ENCODE results near the gene TMEM203. TPM values are rescaled to one million over a fixed set of nuclear protein-coding genes. Genes with fewer than 3 reads are reported as not detected.

The TMEM203 gene
- total RNA-seq, 1 experiment from 2014 or later, result 36.4 TPM

DNA sequence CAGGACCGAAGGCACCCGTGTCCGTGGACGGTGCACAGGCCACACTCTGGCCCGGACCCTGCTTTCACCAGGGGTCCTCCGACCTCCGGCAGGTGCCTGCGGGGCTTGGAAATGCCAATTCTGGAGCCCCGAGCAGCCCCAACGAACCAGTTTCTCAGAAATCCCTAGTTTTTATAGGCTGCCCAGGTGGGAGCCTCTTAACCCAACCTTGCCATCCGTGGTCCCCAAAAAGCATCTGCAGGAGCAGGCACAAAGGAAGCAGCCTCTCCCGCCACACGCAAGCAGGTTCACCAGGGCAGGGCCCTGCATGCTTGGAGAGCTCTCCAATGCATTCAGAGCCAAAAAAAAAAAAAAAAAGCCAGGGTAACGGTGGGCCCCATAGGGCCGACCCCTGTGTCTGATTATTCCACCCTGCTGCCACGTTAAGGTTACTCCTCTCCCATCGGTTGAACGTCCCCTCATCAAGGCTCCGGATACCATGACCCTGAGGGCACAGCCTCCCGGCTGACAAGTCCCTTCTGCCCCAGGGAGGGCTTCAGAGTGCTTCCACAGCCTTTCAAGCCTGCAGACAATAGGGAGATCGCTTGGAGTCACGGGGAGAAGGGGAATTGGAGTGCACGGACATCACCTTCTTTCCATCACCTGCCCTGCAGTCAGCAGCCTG, 4.1 kb downstream of the TMEM203 start:
- BruUV-seq (replicated peaks), result TSS peak; percentile 34
- Histone ChIP-seq H3K36me3 (ENCODE audit: low read depth, low read length) (no peaks in the 10 kb centered on the region), H3K4me3 (ENCODE audit: low read length) (peak overlapping the region; percentile 83), H3K9me2 (replicated peaks; ENCODE audit: low read length) (no peaks in the 10 kb centered on the region), H2AFZ (ENCODE audit: low read length) (peak overlapping the region; percentile 73), H3K4me1 (ENCODE audit: insufficient read depth, low read length) (peaks cover 38% of the 10 kb centered on the region), H3K9ac (ENCODE audit: low read length) (peak overlapping the region; percentile 74), H4K20me1 (ENCODE audit: low read length) (peaks cover 14% of the 10 kb centered on the region; the same call in 1 of the 2 replicates), H3K9me3 (ENCODE audit: low read length) (no peaks in the 10 kb centered on the region), H3F3A (ENCODE audit: low read length, unreplicated experiment) (no peaks in the 10 kb centered on the region), H3K4me2 (ENCODE audit: low read length) (peak overlapping the region; percentile 99), H3K27me3 (ENCODE audit: low read length) (no peaks in the 10 kb centered on the region), H3K27ac (ENCODE audit: low read length) (peak overlapping the region; percentile 25; the same call in 1 of the 2 replicates), H3K79me2 (ENCODE audit: low read length) (peaks cover 60% of the 10 kb centered on the region)
- ChIA-PET CTCF (no interaction called here), POLR2A (ENCODE audit: unreplicated experiment) (interaction anchor here (0.5 kb wide), 1 partner anchor 41 kb away, joined by 3 read pairs; no protein-coding TSS in a partner anchor)
- ATAC-seq (peak; percentile 2; the same call in 1 of the 2 replicates), DNase-seq (no peak)
- intact Hi-C loops (cut with micrococcal nuclease), result no loop called here
- TF ChIP-seq EZH2phosphoT487 (IDR thresholded peaks at IDR 0.05; ENCODE audit: borderline replicate concordance, low read length) (no peak), EZH2 (IDR thresholded peaks at IDR 0.05; ENCODE audit: low read length, unreplicated experiment) (no peak)
- TF ChIP-seq, protein P1, sequence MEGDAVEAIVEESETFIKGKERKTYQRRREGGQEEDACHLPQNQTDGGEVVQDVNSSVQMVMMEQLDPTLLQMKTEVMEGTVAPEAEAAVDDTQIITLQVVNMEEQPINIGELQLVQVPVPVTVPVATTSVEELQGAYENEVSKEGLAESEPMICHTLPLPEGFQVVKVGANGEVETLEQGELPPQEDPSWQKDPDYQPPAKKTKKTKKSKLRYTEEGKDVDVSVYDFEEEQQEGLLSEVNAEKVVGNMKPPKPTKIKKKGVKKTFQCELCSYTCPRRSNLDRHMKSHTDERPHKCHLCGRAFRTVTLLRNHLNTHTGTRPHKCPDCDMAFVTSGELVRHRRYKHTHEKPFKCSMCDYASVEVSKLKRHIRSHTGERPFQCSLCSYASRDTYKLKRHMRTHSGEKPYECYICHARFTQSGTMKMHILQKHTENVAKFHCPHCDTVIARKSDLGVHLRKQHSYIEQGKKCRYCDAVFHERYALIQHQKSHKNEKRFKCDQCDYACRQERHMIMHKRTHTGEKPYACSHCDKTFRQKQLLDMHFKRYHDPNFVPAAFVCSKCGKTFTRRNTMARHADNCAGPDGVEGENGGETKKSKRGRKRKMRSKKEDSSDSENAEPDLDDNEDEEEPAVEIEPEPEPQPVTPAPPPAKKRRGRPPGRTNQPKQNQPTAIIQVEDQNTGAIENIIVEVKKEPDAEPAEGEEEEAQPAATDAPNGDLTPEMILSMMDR (conservative IDR thresholded peaks at IDR 0.05; ENCODE audit: low read depth, low read length), result no peak

DNA sequence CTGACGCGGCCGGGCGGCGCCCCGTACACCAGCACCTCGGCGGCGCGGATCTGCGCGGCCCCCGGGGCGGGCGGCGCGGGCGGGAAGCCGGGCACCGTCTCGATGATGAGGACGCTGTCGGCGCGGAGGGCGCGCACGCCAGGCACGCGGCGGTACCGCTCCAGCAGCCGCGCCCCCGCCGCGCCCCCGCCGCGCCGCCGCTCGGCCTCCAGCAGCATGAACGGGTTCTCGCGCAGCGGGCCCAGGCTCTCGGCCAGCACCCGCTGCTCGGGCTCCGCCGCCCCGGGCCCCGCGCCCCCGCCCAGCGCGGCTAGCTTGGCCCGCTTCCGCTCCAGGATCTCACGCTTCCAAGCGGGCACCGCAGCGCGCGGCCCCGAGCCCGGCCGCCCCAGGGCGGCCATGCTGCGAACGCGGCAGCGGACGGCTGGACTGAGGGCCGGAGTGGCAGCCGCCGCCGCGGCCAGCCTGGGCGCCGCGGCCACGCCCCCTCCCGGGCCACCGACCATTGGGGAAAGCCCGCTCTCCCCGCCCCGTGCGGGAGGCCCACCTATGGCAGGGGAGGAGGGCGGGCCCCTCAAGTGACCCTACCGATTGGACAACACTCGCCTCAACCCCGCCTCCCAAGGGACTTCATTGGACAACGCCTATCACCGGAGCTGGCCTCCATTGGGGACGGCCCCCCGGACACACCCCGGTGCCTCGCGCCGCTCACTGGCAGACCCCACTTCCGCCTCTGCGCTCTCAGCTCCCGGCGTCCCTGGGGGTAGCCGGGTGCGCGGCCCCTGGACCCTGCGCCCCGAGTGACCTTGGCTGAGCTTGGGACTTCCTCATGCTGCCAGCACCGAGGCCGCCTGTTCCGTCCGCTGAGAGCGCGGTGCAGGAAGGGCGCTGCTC, 4.9 kb downstream of the TMEM203 start, which contains the start of gene TPRN:
Gene TPRN (minus strand): TSS at position 431 of the 894 bp plus-strand sequence. CDS start 30 bp downstream, at position 401.
- Histone ChIP-seq H3K4me2 (ENCODE audit: low read length) (peak within 1 kb of the TSS; percentile 99), H3K9ac (ENCODE audit: low read length) (peak within 1 kb of the TSS; percentile 74), H3F3A (ENCODE audit: low read length, unreplicated experiment) (no peaks in the 10 kb centered on the region), H2AFZ (ENCODE audit: low read length) (peak within 1 kb of the TSS; percentile 73), H3K4me1 (ENCODE audit: insufficient read depth, low read length) (peaks cover 41% of the 10 kb centered on the region), H3K27me3 (ENCODE audit: low read length) (no peaks in the 10 kb centered on the region), H3K79me2 (ENCODE audit: low read length) (peaks cover 52% of the 10 kb centered on the region), H3K4me3 (ENCODE audit: low read length) (peak within 1 kb of the TSS; percentile 83), H4K20me1 (ENCODE audit: low read length) (peaks cover 14% of the 10 kb centered on the region; the same call in 1 of the 2 replicates), H3K27ac (ENCODE audit: low read length) (peak within 1 kb of the TSS; percentile 25; the same call in 1 of the 2 replicates), H3K36me3 (ENCODE audit: low read depth, low read length) (no peaks in the 10 kb centered on the region), H3K9me3 (ENCODE audit: low read length) (no peaks in the 10 kb centered on the region), H3K9me2 (replicated peaks; ENCODE audit: low read length) (no peaks in the 10 kb centered on the region)
- no TSS peak for BruUV-seq (replicated peaks)
- ChIA-PET POLR2A (ENCODE audit: unreplicated experiment) (interaction anchor here (0.5 kb wide), 1 partner anchor 42 kb away, joined by 3 read pairs; no protein-coding TSS in a partner anchor), CTCF (no interaction called here)
- ATAC-seq (peak; percentile 84), DNase-seq (peak; percentile 97)
- no peak for TF ChIP-seq EZH2phosphoT487 (IDR thresholded peaks at IDR 0.05; ENCODE audit: borderline replicate concordance, low read length)
- TF ChIP-seq, protein P1 (conservative IDR thresholded peaks at IDR 0.05; ENCODE audit: low read depth, low read length), result no peak
- no peak for TF ChIP-seq EZH2 (IDR thresholded peaks at IDR 0.05; ENCODE audit: low read length, unreplicated experiment)
- intact Hi-C loops (cut with micrococcal nuclease), result no loop called here

All from PC-3 (cell line).